SU-DHL-6 (cell line): Measurements from ENCODE around the gene URGCP.

Experiments used
- H2AFZ ChIP-seq: fragments of 200-600 bp; sonication (generic); 2 replicates; pipeline ENCODE4 v1.6.1; 2014; ENCODE audit warnings: low read depth, mild to moderate bottlenecking, moderate library complexity, mixed read lengths, antibody characterized with exemption, low read length; ENCODE audit not compliant: severe bottlenecking
- H3F3A ChIP-seq: fragments of 200-600 bp; shearing (Covaris generic); 2 replicates; pipeline ENCODE4 v1.6.0; 2016; ENCODE audit warnings: antibody characterized with exemption, mild to moderate bottlenecking; ENCODE audit not compliant: insufficient read depth
- H3K27ac ChIP-seq: fragments of 200-600 bp; sonication (generic); 2 replicates; pipeline ENCODE4 v1.5.1; 2016; ENCODE audit warnings: low read depth, mild to moderate bottlenecking, low read length, moderate library complexity, mixed read lengths
- H3K27me3 ChIP-seq: fragments of 200-600 bp; sonication (generic), shearing (Covaris generic); 2 replicates; pipeline ENCODE4 v1.6.0; 2014; ENCODE audit warnings: mild to moderate bottlenecking, low read length
- H3K36me3 ChIP-seq: fragments of 200-600 bp; sonication (generic); 2 replicates; pipeline ENCODE4 v1.6.1; 2014; ENCODE audit warnings: mild to moderate bottlenecking, low read length, mixed read lengths
- H3K4me2 ChIP-seq: fragments of 300-600, 200-600 bp; shearing (Covaris generic), sonication (generic); 2 replicates; pipeline ENCODE4 v1.6.0; 2014; ENCODE audit warnings: low read length, low read depth, mild to moderate bottlenecking; ENCODE audit not compliant: poor library complexity, severe bottlenecking
- H3K4me3 ChIP-seq: fragments of 200-600 bp; sonication (generic); 2 replicates; pipeline ENCODE4 v1.5.1; 2014; ENCODE audit warnings: antibody characterized with exemption, low read length, mild to moderate bottlenecking, mixed read lengths; ENCODE audit not compliant: insufficient read depth, poor library complexity, severe bottlenecking
- H3K79me2 ChIP-seq: fragments of 200-600 bp; sonication (generic); 2 replicates; pipeline ENCODE4 v1.6.1; 2014; ENCODE audit warnings: mild to moderate bottlenecking, low read length, moderate library complexity; ENCODE audit not compliant: insufficient read depth
- H3K9ac ChIP-seq: fragments of 200-600 bp; sonication (generic); 2 replicates; pipeline ENCODE4 v1.7.0; 2014; ENCODE audit warnings: mild to moderate bottlenecking, low read length
- H3K9me2 ChIP-seq: fragments of 200-600 bp; sonication (generic); replicated peaks from 2 replicates; pipeline ENCODE4 v1.6.1; 2014; ENCODE audit warnings: low read length; ENCODE audit not compliant: insufficient read depth
- H3K9me3 ChIP-seq: fragments of 200-600 bp; sonication (generic); 2 replicates; pipeline ENCODE4 v1.6.1; 2014; ENCODE audit warnings: low read length, mixed read lengths; ENCODE audit not compliant: insufficient read depth
- H4K20me1 ChIP-seq: fragments of 200-600 bp; sonication (generic); 2 replicates; pipeline ENCODE4 v1.6.1; 2014; ENCODE audit warnings: low read depth, mild to moderate bottlenecking, antibody characterized with exemption, low read length, moderate library complexity, mixed read lengths
- CTCF ChIP-seq: fragments of 200-600 bp; sonication (generic); IDR thresholded peaks from one replicate; pipeline ENCODE4 v1.5.1; 2017; ENCODE audit warnings: antibody characterized with exemption, mild to moderate bottlenecking, low read length, moderate library complexity; ENCODE audit not compliant: insufficient read depth, poor library complexity, severe bottlenecking
- EZH2phosphoT487 ChIP-seq: fragments of 200-600 bp; sonication (generic), shearing (Covaris generic); conservative IDR thresholded peaks from 2 replicates; pipeline ENCODE4 v1.6.1; 2018; ENCODE audit warnings: mild to moderate bottlenecking, antibody characterized with exemption, low read length, moderate library complexity, mixed read lengths

Gene URGCP

GRCh38 chr7:43943417-43944187 is 37.2 kb upstream of the URGCP start:
- TF ChIP-seq CTCF: no peak
- TF ChIP-seq EZH2phosphoT487: no peak
- Histone ChIP-seq H3K79me2 (no peaks in the 10 kb centered on the region), H3K4me2 (no peak overlapping the region), H3K27me3 (no peaks in the 10 kb centered on the region), H3K9me3 (no peaks in the 10 kb centered on the region), H3K4me3 (no peak overlapping the region), H3K27ac (no peak overlapping the region), H4K20me1 (no peaks in the 10 kb centered on the region), H3K36me3 (peaks cover 3% of the 10 kb centered on the region; the same call in 1 of the 2 replicates), H2AFZ (no peak overlapping the region), H3K9me2 (no peaks in the 10 kb centered on the region), H3F3A (no peaks in the 10 kb centered on the region), H3K9ac (no peak overlapping the region)

GRCh38 chr7:43942997-43943396 is 36.6 kb upstream of the URGCP start:
- Histone ChIP-seq H3K79me2 (no peaks in the 10 kb centered on the region), H3K9me2 (no peaks in the 10 kb centered on the region), H4K20me1 (no peaks in the 10 kb centered on the region), H2AFZ (no peak overlapping the region), H3K27ac (no peak overlapping the region), H3K9ac (no peak overlapping the region), H3K27me3 (no peaks in the 10 kb centered on the region), H3K9me3 (no peaks in the 10 kb centered on the region), H3F3A (no peaks in the 10 kb centered on the region), H3K4me3 (no peak overlapping the region), H3K4me2 (no peak overlapping the region), H3K36me3 (peaks cover 3% of the 10 kb centered on the region; the same call in 1 of the 2 replicates)
- TF ChIP-seq EZH2phosphoT487 (no peak), CTCF (no peak)

GRCh38 chr7:43942250-43942649 is 35.9 kb upstream of the URGCP start:
- H4K20me1 ChIP-seq: no peaks in the 10 kb centered on the region
- no peak overlapping the region for H3K4me2 ChIP-seq
- H3K27me3 ChIP-seq: no peaks in the 10 kb centered on the region
- H3K4me3 ChIP-seq: no peak overlapping the region
- H3K9ac ChIP-seq: no peak overlapping the region
- H3F3A ChIP-seq: no peaks in the 10 kb centered on the region
- no peak for TF ChIP-seq CTCF
- TF ChIP-seq EZH2phosphoT487: no peak
- no peaks in the 10 kb centered on the region for H3K9me2 ChIP-seq
- H3K9me3 ChIP-seq: no peaks in the 10 kb centered on the region
- H3K36me3 ChIP-seq: peaks cover 3% of the 10 kb centered on the region; the same call in 1 of the 2 replicates
- H3K27ac ChIP-seq: no peak overlapping the region
- no peaks in the 10 kb centered on the region for H3K79me2 ChIP-seq
- H2AFZ ChIP-seq: no peak overlapping the region
